AG04449 (cell line): ENCODE measurements around the gene NUFIP1.

Experiments
- CTCF ChIA-PET: fragments of 350-600 bp; formaldehyde crosslinking; extraction: SDS; loops from one replicate; lab custom pipeline; 2021; ENCODE audit warnings: antibody characterized with exemption; lab: Yijun Ruan, JAX
- POLR2A ChIA-PET: fragments of 400-600, 350-600 bp; formaldehyde crosslinking; extraction: SDS; loops from one replicate; lab custom pipeline; 2020; ENCODE audit warnings: antibody characterized with exemption, inconsistent platforms; lab: Yijun Ruan, JAX
- DNase-seq: peaks from one replicate; pipeline ENCODE4 v3.0.0-alpha.2; 2010; ENCODE audit warnings: low read depth, low spot score
- H3K4me3 ChIP-seq: 2 replicates; pipeline ENCODE4 v1.5.1; 2011; ENCODE audit warnings: low read depth, mild to moderate bottlenecking, control low read depth, low read length
- TF ChIP-seq, protein P1 (sequence below): IDR thresholded peaks from one replicate; pipeline ENCODE4 v1.5.1; 2011; ENCODE audit warnings: mild to moderate bottlenecking, moderate library complexity, low read length, control low read depth, inconsistent platforms; ENCODE audit not compliant: insufficient read depth; ENCODE audit errors: missing control alignments

The NUFIP1 gene

DNA sequence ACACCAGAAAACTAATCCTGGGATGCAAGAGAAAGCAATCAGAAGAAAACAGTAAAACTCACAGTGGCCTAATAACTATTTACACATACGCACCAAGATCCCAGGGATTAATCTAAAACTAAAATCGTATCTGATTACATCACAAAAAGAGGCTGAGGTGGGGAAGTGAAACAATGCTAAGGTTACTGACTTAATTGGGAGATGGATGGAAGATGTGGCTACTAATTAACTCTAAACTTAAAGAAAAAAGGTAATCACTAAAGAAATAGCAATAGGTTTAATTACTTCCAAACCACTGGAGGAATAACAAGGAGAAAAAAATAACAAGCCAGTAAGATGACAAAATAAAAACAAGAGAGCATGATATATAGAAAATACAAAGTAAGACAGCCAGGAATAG lies 50.4 kb downstream of the NUFIP1 start:
- TF ChIP-seq, protein P1, sequence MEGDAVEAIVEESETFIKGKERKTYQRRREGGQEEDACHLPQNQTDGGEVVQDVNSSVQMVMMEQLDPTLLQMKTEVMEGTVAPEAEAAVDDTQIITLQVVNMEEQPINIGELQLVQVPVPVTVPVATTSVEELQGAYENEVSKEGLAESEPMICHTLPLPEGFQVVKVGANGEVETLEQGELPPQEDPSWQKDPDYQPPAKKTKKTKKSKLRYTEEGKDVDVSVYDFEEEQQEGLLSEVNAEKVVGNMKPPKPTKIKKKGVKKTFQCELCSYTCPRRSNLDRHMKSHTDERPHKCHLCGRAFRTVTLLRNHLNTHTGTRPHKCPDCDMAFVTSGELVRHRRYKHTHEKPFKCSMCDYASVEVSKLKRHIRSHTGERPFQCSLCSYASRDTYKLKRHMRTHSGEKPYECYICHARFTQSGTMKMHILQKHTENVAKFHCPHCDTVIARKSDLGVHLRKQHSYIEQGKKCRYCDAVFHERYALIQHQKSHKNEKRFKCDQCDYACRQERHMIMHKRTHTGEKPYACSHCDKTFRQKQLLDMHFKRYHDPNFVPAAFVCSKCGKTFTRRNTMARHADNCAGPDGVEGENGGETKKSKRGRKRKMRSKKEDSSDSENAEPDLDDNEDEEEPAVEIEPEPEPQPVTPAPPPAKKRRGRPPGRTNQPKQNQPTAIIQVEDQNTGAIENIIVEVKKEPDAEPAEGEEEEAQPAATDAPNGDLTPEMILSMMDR, result no peak

DNA sequence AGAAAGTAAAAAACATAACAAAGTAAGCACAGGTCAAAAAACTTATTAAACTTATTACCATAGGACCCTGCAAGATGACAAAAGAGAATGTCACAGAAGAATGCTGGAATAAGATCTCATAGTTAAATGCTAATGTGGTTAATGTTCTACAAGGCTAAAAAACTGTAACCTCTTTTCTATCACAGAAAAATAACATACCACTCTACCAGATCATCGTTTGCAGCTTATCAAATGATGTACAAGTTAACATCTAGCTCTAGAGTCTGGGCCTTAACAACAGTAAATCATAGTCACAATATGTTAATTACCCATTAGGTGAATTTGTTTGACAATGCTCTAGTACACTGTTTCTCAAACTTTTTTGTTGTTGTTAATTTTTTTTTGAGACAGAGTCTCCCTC lies 53.0 kb downstream of the NUFIP1 start:
- H3K4me3 ChIP-seq, result no peak overlapping the region
- POLR2A ChIA-PET, result no interaction called here
- CTCF ChIA-PET, result interaction anchor here (1.1 to 1.3 kb wide), 2 partner anchors 34 to 453 kb away, joined by 4 to 5 read pairs; no protein-coding TSS in a partner anchor
- TF ChIP-seq, protein P1, result no peak
- DNase-seq, result no peak

More for the DNA sequence above, 50.4 kb downstream of the NUFIP1 start:
- no peak overlapping the region for H3K4me3 ChIP-seq
- ChIA-PET CTCF (interaction anchor here (0.9 to 1.1 kb wide), 2 partner anchors 17 to 19 kb away, joined by 3 to 4 read pairs; no protein-coding TSS in a partner anchor), POLR2A (no interaction called here)
- DNase-seq, result no peak

DNA sequence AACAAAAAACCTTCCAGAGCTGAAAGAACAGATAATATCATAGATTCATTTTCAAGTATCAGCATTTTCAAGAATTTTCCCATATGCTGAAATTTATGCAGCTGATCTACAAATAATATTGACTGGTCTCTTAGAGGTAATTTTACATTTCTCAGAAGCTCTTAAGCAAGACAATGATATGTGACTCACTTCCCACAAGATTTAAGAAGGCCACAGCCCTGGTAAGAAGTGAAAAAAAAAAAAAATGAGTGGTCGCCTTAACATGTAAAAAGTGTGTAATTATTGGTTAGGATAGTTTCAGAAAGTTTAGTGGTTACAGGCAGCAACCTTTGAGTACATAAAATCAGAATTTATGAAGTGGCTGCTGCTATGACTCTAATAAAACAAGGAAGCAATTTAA lies 54.5 kb downstream of the NUFIP1 start:
- DNase-seq, result no peak
- TF ChIP-seq, protein P1, result no peak
- no peak overlapping the region for H3K4me3 ChIP-seq
- CTCF ChIA-PET, result interaction anchor here (0.9 kb wide), 1 partner anchor 14 kb away, joined by 3 read pairs; no protein-coding TSS in a partner anchor
- POLR2A ChIA-PET, result interaction anchor here (0.6 kb wide), 1 partner anchor 346 kb away, joined by 4 read pairs; no protein-coding TSS in a partner anchor

DNA sequence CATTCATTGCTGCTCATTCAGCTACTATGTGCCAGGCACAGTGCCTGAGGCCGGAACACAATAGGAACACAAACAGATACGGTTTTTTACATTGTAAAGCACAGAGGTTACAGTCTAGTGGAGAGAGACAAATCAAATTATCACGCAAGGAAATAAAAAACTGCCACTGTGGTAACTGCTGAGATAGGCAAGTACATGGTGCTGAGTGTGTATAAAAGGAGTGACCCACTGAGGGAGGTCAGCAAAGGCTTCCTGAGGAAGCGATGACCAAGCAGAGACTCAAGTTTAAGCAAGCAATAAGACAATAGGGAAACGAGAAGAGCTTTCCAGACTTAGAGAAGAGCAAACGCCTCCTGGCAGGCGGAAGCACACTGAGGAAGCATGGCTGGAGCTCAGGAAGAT lies 56.4 kb downstream of the NUFIP1 start:
- no peak overlapping the region for H3K4me3 ChIP-seq
- ChIA-PET CTCF (interaction anchor here (0.7 to 1.7 kb wide), 5 partner anchors 8 to 449 kb away, joined by 3 to 5 read pairs (median 3); no protein-coding TSS in a partner anchor), POLR2A (interaction anchor here (0.6 kb wide), 1 partner anchor 11 kb away, joined by 3 read pairs; no protein-coding TSS in a partner anchor)
- DNase-seq, result no peak
- TF ChIP-seq, protein P1, result no peak

DNA sequence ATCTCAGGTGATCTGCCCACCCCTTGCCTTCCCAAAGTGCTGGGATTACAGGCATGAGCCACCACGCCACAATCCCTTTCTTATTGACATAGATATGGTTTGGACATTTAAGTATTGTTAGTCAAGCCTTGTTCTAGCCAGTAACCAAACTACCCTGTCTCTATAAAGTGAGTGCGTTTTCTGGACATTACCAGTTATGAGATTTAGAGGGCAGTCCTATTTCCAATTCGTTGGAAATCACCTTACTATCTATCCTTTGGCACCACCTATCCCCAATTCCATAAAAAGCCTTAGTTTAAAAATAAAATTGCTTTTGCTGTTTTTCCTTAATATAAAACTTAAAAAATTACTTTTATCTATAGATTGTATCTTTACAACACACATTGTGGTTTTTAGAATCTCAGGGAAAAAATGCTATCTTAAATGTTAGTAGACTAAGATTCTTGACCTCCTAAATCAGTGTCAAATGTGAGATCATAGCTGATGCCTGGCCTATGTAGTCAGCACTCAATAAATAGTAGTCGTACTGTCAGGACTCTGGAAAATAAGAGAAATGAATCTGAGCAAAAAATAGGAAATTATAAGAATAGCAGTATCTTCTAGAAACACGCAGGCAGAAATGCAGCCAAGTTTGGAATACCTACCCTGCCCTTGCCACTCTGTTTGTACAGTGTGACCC lies 57.0 kb downstream of the NUFIP1 start:
- ChIA-PET POLR2A (interaction anchor here (0.6 kb wide), 1 partner anchor 10 kb away, joined by 3 read pairs; no protein-coding TSS in a partner anchor), CTCF (interaction anchor here (0.8 to 1.7 kb wide), 3 partner anchors 10 to 449 kb away, joined by 3 to 5 read pairs (median 5); no protein-coding TSS in a partner anchor)
- no peak for DNase-seq
- TF ChIP-seq, protein P1, result no peak
- no peak overlapping the region for H3K4me3 ChIP-seq

DNA sequence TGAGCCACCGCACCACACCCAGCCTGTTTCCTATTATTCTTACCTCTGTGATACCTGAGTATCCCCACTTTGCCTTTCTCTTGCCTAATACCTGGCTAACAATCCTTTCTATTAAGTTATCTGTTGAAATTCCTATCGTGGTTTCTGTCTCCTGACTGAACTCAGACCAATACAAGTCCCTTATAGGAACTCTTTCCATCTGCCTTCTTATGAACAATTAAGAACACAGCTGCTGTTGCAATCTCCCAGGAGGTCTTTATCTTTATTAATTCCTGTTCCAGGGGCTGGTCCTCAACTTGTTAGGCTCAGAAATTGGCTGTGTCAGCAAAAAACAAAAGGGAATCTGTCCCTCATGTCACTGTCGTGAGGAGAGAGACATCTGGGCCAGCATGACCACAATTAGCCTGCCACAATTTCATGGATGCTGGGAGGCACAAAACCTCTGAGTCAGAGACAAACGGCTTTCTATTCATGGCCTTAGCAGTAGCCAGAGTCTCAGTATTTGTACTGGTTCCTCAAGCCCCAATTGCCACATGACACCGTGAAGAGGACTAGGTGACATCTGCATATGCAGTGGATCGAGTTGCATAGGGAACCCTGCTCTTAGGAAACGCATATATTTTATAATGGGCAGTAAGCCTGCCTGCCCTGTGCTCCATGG lies 58.2 kb downstream of the NUFIP1 start:
- no peak overlapping the region for H3K4me3 ChIP-seq
- DNase-seq, result no peak
- POLR2A ChIA-PET, result no interaction called here
- TF ChIP-seq, protein P1, result no peak
- CTCF ChIA-PET, result interaction anchor here (1.0 kb wide), 1 partner anchor 11 kb away, joined by 5 read pairs; no protein-coding TSS in a partner anchor
